ACC112 (cell line): ENCODE data around the gene NARS2.
"Not testable (repeated sequence)": the region's sequence is repeated elsewhere in the genome, so short reads cannot be mapped to it uniquely, and the experiment has no call there.

Experiments used
- H2AFZ ChIP-seq: fragments of 200-600 bp; sonication (generic); one replicate; pipeline ENCODE4 v1.6.0; 2017; ENCODE audit warnings: antibody characterized with exemption, low read length; ENCODE audit not compliant: unreplicated experiment
- H3K27ac ChIP-seq: fragments of 200-600 bp; sonication (generic); 2 replicates; pipeline ENCODE4 v1.5.1; 2014; ENCODE audit warnings: low read depth, mild to moderate bottlenecking, antibody characterized with exemption, low read length, moderate library complexity
- H3K27me3 ChIP-seq: fragments of 200-600 bp; sonication (generic); 2 replicates; pipeline ENCODE4 v1.6.1; 2014; ENCODE audit warnings: mild to moderate bottlenecking, antibody characterized with exemption, low read length, moderate library complexity, mixed read lengths; ENCODE audit not compliant: insufficient read depth
- H3K36me3 ChIP-seq: fragments of 200-600 bp; sonication (generic); 2 replicates; pipeline ENCODE4 v1.6.1; 2016; ENCODE audit warnings: mild to moderate bottlenecking, antibody characterized with exemption, low read length, moderate library complexity, mixed read lengths; ENCODE audit not compliant: insufficient read depth
- H3K4me1 ChIP-seq: fragments of 200-600 bp; sonication (generic); one replicate; pipeline ENCODE4 v1.6.1; 2016; ENCODE audit warnings: low read length, mixed read lengths; ENCODE audit not compliant: insufficient read depth, unreplicated experiment, control insufficient read depth
- H3K4me3 ChIP-seq: fragments of 200-600 bp; sonication (generic); 2 replicates; pipeline ENCODE4 v1.5.1; 2014; ENCODE audit warnings: mild to moderate bottlenecking, low read depth, low read length
- H3K79me2 ChIP-seq: fragments of 200-600 bp; sonication (generic); one replicate; pipeline ENCODE4 v1.6.0; 2016; ENCODE audit warnings: low read length; ENCODE audit not compliant: control insufficient read depth, unreplicated experiment, insufficient read depth

The NARS2 gene

GRCh38 chr11:78525720-78526119 is 48.9 kb downstream of the NARS2 start:
- H3K79me2 ChIP-seq: no peaks in the 10 kb centered on the region
- H2AFZ ChIP-seq: no peak overlapping the region
- no peaks in the 10 kb centered on the region for H3K27me3 ChIP-seq
- no peaks in the 10 kb centered on the region for H3K36me3 ChIP-seq
- H3K4me1 ChIP-seq: no peaks in the 10 kb centered on the region
- no peak overlapping the region for H3K4me3 ChIP-seq
- H3K27ac ChIP-seq: no peak overlapping the region

DNA sequence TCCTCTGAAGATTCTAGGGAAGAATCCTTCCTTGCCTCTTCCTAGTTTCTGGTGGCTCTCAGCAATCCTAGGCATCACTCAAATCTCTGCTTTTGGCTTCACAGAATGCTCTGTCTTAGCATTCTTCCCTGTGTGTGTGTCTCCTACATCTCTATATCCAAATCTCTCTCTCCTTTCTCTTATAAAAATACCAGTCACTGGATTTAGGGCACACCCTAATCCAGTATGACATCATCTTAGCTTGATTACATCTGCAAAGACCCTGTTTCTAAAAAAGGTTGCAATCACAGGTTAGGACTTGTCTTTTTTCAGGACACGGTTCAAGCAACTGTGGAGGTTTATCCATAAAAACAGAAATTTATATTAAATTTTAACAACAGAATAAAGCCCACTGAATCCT is 54.4 kb downstream of the NARS2 start:
- no peaks in the 10 kb centered on the region for H3K36me3 ChIP-seq
- H2AFZ ChIP-seq: no peak overlapping the region

DNA sequence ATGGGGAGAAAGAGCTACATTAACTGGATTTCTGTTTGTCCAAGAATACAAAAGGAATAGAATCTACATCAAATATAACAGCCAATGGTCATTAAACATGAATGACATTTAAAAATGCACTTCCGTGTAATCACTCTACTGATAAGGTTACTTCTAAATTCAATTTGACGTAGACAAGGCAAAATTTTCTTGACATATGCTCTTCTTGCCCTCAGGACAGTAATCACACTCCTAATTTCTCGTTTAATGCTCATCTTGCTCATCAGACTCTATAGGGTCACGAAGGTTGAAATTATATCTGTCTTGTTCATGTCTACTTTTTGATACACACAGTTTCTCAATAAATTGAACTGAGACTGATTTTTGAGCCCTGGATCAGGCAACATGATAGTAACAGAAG is 58.4 kb downstream of the NARS2 start:
- Histone ChIP-seq H2AFZ (no peak overlapping the region), H3K27me3 (no peaks in the 10 kb centered on the region), H3K79me2 (no peaks in the 10 kb centered on the region), H3K27ac (no peak overlapping the region), H3K4me3 (no peak overlapping the region), H3K36me3 (peaks cover under 1% of the 10 kb centered on the region; the same call in 1 of the 2 replicates), H3K4me1 (no peaks in the 10 kb centered on the region)

More for the DNA sequence above, 54.4 kb downstream of the NARS2 start:
- Histone ChIP-seq H3K27ac (no peak overlapping the region), H3K4me1 (no peaks in the 10 kb centered on the region), H3K27me3 (no peaks in the 10 kb centered on the region), H3K79me2 (no peaks in the 10 kb centered on the region), H3K4me3 (no peak overlapping the region)

GRCh38 chr11:78514922-78515502 is 59.7 kb downstream of the NARS2 start:
- Histone ChIP-seq H3K4me3 (no peak overlapping the region), H3K79me2 (no peaks in the 10 kb centered on the region), H3K27ac (no peak overlapping the region), H3K4me1 (no peaks in the 10 kb centered on the region), H3K27me3 (no peaks in the 10 kb centered on the region), H2AFZ (no peak overlapping the region), H3K36me3 (peaks cover 10% of the 10 kb centered on the region)

GRCh38 chr11:78513085-78513484 is 61.6 kb downstream of the NARS2 start:
- not testable (repeated sequence) for H3K79me2 ChIP-seq, H3K27ac ChIP-seq, H3K4me3 ChIP-seq, H3K27me3 ChIP-seq, H2AFZ ChIP-seq, H3K4me1 ChIP-seq
- H3K36me3 ChIP-seq: peaks cover 17% of the 10 kb centered on the region

GRCh38 chr11:78510597-78510996 is 64.1 kb downstream of the NARS2 start:
- H3K36me3 ChIP-seq: peaks cover 17% of the 10 kb centered on the region
- no peaks in the 10 kb centered on the region for H3K27me3 ChIP-seq
- H3K4me1 ChIP-seq: no peaks in the 10 kb centered on the region
- H3K27ac ChIP-seq: no peak overlapping the region
- H3K79me2 ChIP-seq: no peaks in the 10 kb centered on the region
- no peak overlapping the region for H3K4me3 ChIP-seq
- no peak overlapping the region for H2AFZ ChIP-seq

DNA sequence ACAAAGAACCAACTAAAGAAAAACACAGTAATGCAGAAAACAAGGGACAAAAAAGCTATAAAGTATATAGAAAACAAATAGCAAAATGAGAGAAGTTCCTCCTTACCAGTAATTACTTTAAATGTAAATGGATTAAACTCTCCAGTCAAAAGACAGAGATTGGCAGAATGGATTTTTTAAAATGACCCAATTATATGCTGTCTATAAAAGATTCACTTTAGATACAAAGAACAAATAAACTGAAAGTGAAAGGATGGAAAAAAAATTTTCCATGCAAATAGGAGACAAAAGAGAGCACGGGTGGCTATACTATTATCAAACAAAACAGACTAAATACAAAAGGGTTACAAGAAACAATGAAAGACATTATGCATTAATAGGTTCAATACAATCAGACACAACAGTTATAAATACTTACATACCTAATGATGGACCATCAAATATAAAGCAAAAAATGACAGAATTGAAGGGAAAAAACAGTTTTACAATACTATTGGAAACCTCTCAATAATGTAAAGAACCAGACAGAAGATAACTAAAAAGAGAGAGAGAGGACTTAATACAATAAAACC is 64.6 kb downstream of the NARS2 start:
- Histone ChIP-seq H3K36me3 (peaks cover 17% of the 10 kb centered on the region), H3K27me3 (no peaks in the 10 kb centered on the region), H3K27ac (no peak overlapping the region), H3K79me2 (no peaks in the 10 kb centered on the region), H3K4me3 (no peak overlapping the region), H2AFZ (no peak overlapping the region), H3K4me1 (no peaks in the 10 kb centered on the region)

DNA sequence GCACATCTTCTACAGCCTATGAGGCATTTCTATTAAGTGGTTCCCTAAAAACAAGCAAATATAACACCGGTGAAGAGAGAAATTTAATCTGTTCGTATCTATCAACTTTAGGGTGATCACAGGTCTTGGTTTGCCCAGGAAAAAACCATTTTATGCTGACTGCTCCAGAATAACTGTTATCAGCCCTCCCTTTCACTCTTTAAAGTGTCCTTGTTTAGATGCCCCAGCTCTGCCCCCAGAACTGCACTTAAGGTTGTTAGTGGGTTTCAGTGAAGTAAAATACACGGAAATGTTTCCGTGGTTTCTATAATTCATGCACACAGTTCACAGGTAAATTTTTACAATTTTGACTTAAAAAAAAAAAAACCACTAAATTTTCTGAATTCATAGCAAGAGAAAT is 70.0 kb downstream of the NARS2 start:
- H3K27me3 ChIP-seq: no peaks in the 10 kb centered on the region
- no peak overlapping the region for H2AFZ ChIP-seq
- H3K4me3 ChIP-seq: no peak overlapping the region
- H3K79me2 ChIP-seq: no peaks in the 10 kb centered on the region
- no peak overlapping the region for H3K27ac ChIP-seq
- H3K4me1 ChIP-seq: no peaks in the 10 kb centered on the region
- H3K36me3 ChIP-seq: peaks cover 4% of the 10 kb centered on the region

- Histone ChIP-seq H3K27ac (no peak overlapping the region), H3K36me3 (no peaks in the 10 kb centered on the region; the same call in 1 of the 2 replicates), H3K79me2 (no peaks in the 10 kb centered on the region), H3K4me3 (no peak overlapping the region), H3K4me1 (no peaks in the 10 kb centered on the region), H3K27me3 (no peaks in the 10 kb centered on the region), H2AFZ (no peak overlapping the region)
Observed at GRCh38 chr11:78504181-78504580, 70.5 kb downstream of the NARS2 start.

DNA sequence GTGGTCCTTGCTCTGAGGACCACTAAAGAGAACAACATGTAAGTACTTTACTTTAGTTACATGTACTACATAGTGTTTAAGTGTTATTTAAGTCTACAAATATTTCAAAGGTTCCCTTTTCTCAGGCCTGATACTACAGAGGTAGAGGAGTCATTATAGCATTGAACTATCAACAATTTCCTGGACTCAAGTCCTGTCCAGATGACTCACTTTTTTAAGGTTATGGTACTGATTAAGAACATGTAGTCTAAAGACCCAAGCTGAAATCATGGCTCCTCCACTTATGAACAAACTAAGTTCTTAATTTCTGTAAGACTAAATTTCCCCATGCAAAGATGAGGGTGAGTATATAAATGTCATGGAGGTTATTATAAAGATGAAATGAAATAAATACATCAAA is 74.7 kb downstream of the NARS2 start:
- Histone ChIP-seq H3K79me2 (no peaks in the 10 kb centered on the region), H3K36me3 (no peaks in the 10 kb centered on the region; the same call in 1 of the 2 replicates), H2AFZ (no peak overlapping the region), H3K27ac (no peak overlapping the region), H3K27me3 (no peaks in the 10 kb centered on the region), H3K4me3 (no peak overlapping the region), H3K4me1 (no peaks in the 10 kb centered on the region)

GRCh38 chr11:78497293-78497692 is 77.4 kb downstream of the NARS2 start:
- Histone ChIP-seq H3K4me3 (no peak overlapping the region), H3K79me2 (no peaks in the 10 kb centered on the region), H3K27me3 (no peaks in the 10 kb centered on the region), H3K27ac (no peak overlapping the region), H3K4me1 (no peaks in the 10 kb centered on the region), H3K36me3 (no peaks in the 10 kb centered on the region; the same call in 1 of the 2 replicates), H2AFZ (no peak overlapping the region)
